Myocyte (in vitro differentiated cells): ENCODE data around the gene ATP5F1D. TPM values are rescaled to one million over a fixed set of nuclear protein-coding genes. Genes with fewer than 3 reads are reported as not detected.

Experiments used
- DNase-seq: peaks from one replicate; pipeline ENCODE4 v3.0.0-alpha.2; 2012; ENCODE audit warnings: low read depth
- total RNA-seq: library from RNA; depleted of rRNA; stranded (reverse); fragments of >200 nt; gene quantifications from 2 replicates; pipeline ENCODE4 v1.2.3, GENCODE V29; 2014

Gene ATP5F1D
- total RNA-seq, 1 donor from 2014 or later, result 61.9 TPM

- DNase-seq, result no peak
Observed at GRCh38 chr19:1220477-1220930, 21.0 kb upstream of the ATP5F1D start.

DNA sequence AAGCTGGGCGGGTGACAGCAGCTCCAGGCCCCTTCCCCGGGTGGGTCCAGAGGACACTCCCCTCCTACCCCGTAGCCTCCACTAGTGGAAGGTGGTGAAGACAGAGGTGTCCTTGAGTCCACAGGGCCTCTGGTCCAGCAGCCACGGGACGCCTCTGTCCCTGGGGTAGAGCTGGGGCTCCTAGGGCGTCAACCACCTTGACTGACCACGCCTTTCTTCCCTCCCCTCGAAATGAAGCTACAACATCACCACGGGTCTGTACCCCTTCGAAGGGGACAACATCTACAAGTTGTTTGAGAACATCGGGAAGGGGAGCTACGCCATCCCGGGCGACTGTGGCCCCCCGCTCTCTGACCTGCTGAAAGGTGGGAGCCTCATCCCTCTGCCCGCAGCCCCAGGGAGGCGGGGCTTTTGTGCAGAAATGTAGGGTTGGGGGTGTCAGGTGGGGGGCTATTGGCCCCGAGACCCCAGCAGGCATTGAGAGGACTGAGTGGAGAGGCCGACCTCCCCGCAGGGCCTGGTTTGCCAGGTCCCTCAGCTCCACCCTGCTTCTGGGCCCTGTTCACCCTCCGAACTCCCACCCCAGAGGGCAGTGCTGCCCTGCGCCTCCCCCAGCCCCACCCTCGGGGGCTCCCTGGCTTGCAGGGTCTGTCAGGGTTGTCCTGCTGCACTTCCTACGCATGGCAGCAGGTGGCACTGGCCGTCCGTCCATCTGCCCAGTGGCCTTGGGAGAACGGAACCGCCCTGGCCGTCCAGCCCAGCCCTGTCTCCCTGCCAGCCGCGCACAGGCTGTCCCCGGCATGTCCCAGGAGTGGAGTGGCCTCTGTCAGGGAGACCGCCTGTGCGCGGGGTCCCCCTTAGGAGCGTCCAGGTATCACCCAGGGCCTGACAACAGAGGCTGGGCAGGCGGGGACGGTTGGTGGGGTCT is 20.3 kb upstream of the ATP5F1D start:
- DNase-seq, result peak; percentile 50

DNA sequence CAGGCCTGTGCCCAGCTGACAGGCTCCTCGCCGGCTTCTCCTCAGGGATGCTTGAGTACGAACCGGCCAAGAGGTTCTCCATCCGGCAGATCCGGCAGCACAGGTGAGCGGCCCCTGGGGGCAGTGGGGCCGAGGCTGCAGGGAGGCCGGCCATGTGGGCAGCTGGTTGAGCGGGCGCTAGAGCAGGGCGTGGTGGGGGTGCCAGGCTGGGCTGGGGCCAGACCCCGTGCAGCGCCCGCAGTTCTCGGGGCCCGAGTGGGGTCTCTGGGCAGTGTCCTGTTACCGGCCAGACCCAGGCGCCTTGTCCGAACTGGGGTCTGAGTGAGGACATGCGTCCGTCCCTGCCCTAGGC is 19.7 kb upstream of the ATP5F1D start:
- DNase-seq, result no peak

GRCh38 chr19:1222394-1222793 is 19.2 kb upstream of the ATP5F1D start:
- no peak for DNase-seq

DNA sequence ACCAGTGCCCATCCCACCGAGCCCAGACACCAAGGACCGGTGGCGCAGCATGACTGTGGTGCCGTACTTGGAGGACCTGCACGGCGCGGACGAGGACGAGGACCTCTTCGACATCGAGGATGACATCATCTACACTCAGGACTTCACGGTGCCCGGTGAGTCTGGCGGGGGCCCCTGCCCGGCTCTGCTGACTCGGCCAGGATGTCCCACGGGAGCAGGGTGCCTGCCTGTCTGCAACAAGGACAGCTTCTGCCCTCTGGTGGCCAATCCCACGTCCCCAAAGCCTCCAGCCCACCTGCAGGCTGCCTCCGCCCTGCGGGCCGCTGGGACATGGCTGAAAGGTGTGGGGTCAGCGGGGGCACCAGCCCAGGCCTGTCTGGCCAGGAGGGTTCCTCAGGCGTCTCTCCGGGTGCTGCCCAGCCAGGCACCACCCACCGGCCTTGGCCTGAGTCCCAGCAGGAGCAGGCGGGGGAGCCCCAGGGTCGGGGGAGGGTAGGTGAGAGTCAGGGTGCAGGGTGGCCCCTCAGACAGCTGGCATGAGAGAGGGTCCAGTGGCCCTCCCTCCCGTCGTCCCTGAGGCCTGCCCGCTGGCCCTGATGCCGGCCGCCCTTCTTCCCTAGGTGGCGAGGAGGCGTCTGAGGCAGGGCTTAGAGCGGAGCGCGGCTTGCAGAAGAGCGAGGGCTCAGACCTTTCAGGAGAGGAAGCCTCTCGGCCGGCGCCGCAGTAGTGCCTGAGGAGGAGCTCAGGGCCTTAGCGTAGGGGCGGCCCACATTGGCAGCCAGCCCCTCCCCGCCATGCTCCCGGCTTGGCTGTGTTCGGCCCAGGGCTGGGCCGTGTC is 18.3 kb upstream of the ATP5F1D start:
- no peak for DNase-seq

GRCh38 chr19:1224047-1224825 is 17.3 kb upstream of the ATP5F1D start:
- no peak for DNase-seq

- DNase-seq, result no peak
Observed at GRCh38 chr19:1224847-1225246, 16.7 kb upstream of the ATP5F1D start.

DNA sequence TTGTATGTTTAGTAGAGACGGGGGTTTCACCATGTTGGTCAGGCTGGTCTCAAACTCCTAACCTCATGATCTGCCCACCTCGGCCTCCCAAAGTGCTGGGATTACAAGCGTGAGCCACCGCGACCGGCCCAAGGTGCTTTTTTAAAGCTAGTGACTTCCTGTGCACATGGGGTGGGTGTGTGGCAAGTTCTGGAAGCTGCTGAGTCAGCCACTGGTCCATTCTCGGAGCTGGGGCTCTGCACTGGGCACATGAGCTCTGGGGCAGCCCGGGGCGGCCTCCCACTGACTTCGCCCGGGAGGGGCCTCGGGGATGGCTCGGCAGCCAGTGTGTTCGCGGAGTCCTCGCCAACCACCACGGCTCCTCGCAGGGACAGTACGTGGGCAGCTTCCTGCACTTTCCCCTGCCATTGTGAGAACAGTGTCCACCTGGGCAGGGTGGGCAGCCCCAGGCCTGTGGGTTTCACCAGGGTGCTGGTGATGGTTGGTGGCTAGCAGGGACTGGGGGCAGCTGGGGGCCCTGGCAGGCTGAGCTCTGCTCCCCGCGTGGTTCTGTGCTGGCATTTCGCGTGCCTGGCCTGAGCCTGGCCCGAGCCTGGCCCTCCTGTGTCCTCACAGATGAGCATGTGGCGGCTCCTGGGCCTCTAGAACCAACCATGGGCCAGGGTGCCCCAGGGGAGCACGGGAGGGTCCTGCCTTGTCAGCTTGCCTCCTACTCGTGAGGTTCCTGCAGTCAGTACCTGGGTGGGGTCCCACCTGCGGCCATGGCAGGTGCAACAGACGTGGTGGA is 15.9 kb upstream of the ATP5F1D start:
- no peak for DNase-seq

GRCh38 chr19:1226227-1226518 is 15.4 kb upstream of the ATP5F1D start:
- DNase-seq, result no peak

GRCh38 chr19:1226522-1227303 is 14.8 kb upstream of the ATP5F1D start:
- DNase-seq, result no peak

DNA sequence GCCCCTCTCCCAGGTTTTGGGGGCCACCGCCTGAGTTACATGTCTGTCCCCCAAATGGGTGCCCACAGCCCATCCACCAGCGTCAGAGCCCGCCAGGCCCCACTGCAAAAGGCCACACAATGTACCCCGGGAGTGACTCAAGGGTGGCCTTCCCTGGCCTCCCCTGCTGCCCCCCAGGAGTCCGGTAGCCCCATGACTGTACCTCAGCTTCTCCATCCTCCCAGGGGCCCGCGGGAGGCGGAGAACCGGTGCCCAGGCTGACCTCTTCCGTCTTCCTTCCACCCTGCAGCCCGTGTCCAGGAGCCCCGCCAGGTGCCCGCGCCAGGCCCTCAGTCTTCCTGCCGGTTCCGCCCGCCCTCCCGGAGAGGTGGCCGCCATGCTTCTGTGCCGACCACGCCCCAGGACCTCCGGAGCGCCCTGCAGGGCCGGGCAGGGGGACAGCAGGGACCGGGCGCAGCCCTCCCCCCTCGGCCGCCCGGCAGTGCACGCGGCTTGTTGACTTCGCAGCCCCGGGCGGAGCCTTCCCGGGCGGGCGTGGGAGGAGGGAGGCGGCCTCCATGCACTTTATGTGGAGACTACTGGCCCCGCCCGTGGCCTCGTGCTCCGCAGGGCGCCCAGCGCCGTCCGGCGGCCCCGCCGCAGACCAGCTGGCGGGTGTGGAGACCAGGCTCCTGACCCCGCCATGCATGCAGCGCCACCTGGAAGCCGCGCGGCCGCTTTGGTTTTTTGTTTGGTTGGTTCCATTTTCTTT is 14.1 kb upstream of the ATP5F1D start:
- no peak for DNase-seq

DNA sequence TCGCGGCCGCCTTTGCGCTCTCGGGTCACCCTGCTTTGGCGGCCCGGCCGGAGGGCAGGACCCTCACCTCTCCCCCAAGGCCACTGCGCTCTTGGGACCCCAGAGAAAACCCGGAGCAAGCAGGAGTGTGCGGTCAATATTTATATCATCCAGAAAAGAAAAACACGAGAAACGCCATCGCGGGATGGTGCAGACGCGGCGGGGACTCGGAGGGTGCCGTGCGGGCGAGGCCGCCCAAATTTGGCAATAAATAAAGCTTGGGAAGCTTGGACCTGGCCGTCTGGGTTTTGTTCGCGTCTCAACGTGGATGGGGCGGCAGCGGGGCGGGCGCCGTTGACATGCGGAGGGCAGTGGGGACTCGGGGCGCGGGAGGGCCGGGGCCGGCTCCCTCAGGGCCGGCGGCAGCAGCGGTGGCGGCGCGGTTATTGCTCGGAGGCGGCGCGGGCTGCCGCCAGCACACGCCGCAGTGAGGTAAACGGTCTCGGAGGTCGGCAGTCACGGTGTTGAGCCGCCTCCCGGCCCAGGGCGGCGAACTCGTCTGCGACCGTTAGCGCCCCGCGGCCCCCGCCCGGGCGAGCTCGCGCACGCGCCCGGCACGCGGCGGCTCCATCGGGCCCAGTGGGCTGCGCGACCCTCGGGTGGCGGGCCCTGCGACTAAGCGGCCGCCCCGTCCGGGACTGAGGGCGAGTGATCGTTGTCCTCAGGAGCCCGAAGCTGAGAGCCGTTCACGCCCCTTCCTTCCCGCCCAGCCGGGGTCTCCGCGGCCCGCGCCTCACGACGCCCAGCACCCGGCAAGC is 13.2 kb upstream of the ATP5F1D start:
- DNase-seq, result no peak

DNA sequence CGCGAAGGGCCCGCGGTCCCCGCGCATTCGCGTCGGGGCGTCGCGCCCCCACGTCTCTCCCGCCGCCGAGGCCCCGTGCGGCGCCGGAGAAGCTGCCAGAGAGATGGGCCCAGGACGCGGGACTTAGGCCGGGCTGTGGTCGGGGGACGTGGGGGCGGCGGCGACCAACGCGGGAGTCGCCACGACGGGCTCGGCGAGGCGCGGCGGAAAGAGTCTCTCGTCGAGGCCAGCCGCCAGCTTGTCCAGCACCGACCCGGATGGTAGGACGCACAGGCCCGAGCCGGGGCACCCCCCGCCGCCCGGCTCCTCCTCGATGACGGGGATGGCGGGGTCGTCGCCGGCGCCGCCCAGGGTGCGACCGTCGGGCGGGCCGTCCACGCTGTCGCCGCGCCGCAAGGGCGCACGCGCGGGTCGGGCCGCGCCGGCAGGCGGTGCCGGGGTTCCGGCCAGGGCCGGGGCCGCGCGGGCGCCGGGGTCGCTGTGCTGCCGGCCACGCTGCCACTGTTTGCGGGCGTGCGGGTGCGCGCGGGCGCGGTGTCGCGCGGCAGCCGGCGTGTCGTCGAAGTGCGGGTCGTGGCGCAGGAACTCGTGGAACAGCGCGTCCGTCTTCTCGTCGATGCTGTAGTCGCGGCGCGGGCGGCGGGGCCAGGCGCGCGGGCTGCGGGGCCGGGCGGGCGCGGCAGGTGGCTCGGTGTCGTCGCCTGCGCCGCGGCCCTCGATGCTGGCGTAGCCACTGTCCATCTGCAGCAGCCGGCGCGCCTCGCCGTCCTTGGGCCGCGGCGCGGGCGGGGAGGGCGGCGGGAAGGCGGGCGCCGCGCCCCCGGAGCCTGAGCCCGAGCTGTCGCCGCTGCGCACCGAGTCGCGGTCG is 12.3 kb upstream of the ATP5F1D start:
- no peak for DNase-seq

GRCh38 chr19:1229924-1230782 is 11.4 kb upstream of the ATP5F1D start:
- DNase-seq, result no peak

- DNase-seq, result no peak
Observed at GRCh38 chr19:1230783-1231489, 10.6 kb upstream of the ATP5F1D start.
